GM20431 (cell line): ENCODE data around the gene KIF26B.

Experiments
- in situ Hi-C: fragments of 300-500 bp; cut with MseI, MboI; formaldehyde crosslinking; loops from one replicate; pipeline ENCODE4 v1.15.0; 2020; ENCODE audit warnings: low sequenced_read_pairs; ENCODE audit not compliant: unreplicated experiment

The KIF26B gene

GRCh38 chr1:245572709-245573108 is 417.9 kb downstream of the KIF26B start:
- in situ Hi-C loops = no loop called here

GRCh38 chr1:245575710-245576109 is 420.9 kb downstream of the KIF26B start:
- in situ Hi-C loops = no loop called here

- in situ Hi-C loops = no loop called here
These were observed 421.5 kb downstream of the KIF26B start for GRCh38 chr1:245576323-245576722.

GRCh38 chr1:245577191-245578157 is 422.7 kb downstream of the KIF26B start:
- in situ Hi-C loops = no loop called here

GRCh38 chr1:245578308-245578707 is 423.5 kb downstream of the KIF26B start:
- in situ Hi-C loops = no loop called here

GRCh38 chr1:245578771-245579170 is 424.0 kb downstream of the KIF26B start:
- in situ Hi-C loops = no loop called here

GRCh38 chr1:245579881-245580280 is 425.1 kb downstream of the KIF26B start:
- in situ Hi-C loops = no loop called here

- in situ Hi-C loops = no loop called here
These were observed 425.9 kb downstream of the KIF26B start for GRCh38 chr1:245580651-245581050.

- in situ Hi-C loops = no loop called here
These were observed 427.2 kb downstream of the KIF26B start for GRCh38 chr1:245582026-245582425.

- in situ Hi-C loops = no loop called here
These were observed 428.3 kb downstream of the KIF26B start for GRCh38 chr1:245583081-245583480.

GRCh38 chr1:245583575-245584330 is 429.0 kb downstream of the KIF26B start:
- in situ Hi-C loops = no loop called here

- in situ Hi-C loops = no loop called here
These were observed 430.6 kb downstream of the KIF26B start for GRCh38 chr1:245585252-245585959.

GRCh38 chr1:245587435-245588115 is 432.8 kb downstream of the KIF26B start:
- in situ Hi-C loops = no loop called here

- in situ Hi-C loops = no loop called here
These were observed 433.4 kb downstream of the KIF26B start for GRCh38 chr1:245588116-245588639.

- in situ Hi-C loops = no loop called here
These were observed 434.5 kb downstream of the KIF26B start for GRCh38 chr1:245589316-245589715.

GRCh38 chr1:245589906-245590305 is 435.1 kb downstream of the KIF26B start:
- in situ Hi-C loops = no loop called here

GRCh38 chr1:245590726-245591125 is 435.9 kb downstream of the KIF26B start:
- in situ Hi-C loops = no loop called here

- in situ Hi-C loops = no loop called here
These were observed 436.8 kb downstream of the KIF26B start for GRCh38 chr1:245591346-245592188.

- in situ Hi-C loops = no loop called here
These were observed 437.3 kb downstream of the KIF26B start for GRCh38 chr1:245592189-245592460.
